ENCODE measurements around the gene ZNF540. TPM values are rescaled to one million over a fixed set of nuclear protein-coding genes. Genes with fewer than 3 reads are reported as not detected.

Gene ZNF540
- total RNA-seq (2021; fragmentation: NEBNext Ultra II Directional; extraction: Animal tissue kit (Norgen Biotek cat#: 25700)) (0.17 and 0.21 TPM in 2 replicates), polyA plus RNA-seq (2011; rRNA removed) (0.15 TPM in 1 of 2 replicates, not detected in the other), polyA minus RNA-seq (2011; rRNA and poly(A)+ RNA removed) (0.54 TPM in 1 of 2 replicates, not detected in the other)
- 0.19 TPM for polyA plus RNA-seq (2011; cell fraction: cytosol; rRNA removed)
- polyA plus RNA-seq (2011; cell fraction: nucleus; rRNA removed): 0.04 TPM
- 0.11 to 0.29 TPM in 2 of 4 replicates, not detected in the others for polyA plus RNA-seq (2012, experiment 1 of 2)
- not detected for polyA plus RNA-seq (2012, experiment 2 of 2)
- 0.20 TPM for polyA plus RNA-seq (2013, experiment 1 of 2)
- polyA plus RNA-seq (2013, experiment 2 of 2): 0.13 TPM
- not detected for polyA minus RNA-seq (2011; cell fraction: cytosol; rRNA and poly(A)+ RNA removed)
- 0.20 TPM for polyA minus RNA-seq (2011; cell fraction: nucleus; rRNA and poly(A)+ RNA removed)
- long read RNA-seq, experiment 1: 0 reads
- long read RNA-seq, experiment 2: 0 reads

- Histone ChIP-seq H3K4me2 (ENCODE audit: insufficient read depth in 1 of 2, low read depth in 2 of 2, low read length in 2 of 2) (peak within 1 kb of the TSS; percentile 77 to 99), H3K14ac (ENCODE audit: insufficient read length) (no peak within 1 kb of the TSS), H2BK15ac (ENCODE audit: low read length) (no peak within 1 kb of the TSS), H3K18ac (ENCODE audit: extremely low read depth, low read length) (peak within 1 kb of the TSS; percentile 53; the same call in 1 of the 2 replicates), H4K5ac (ENCODE audit: insufficient read length, low read depth, low read length) (peak within 1 kb of the TSS; percentile 87), H4K8ac (ENCODE audit: extremely low read depth, insufficient read depth, low read length) (peak within 1 kb of the TSS; percentile 83), H3K23me2 (ENCODE audit: low read depth, low read length) (peaks cover 7% of the 10 kb centered on the region), H2BK20ac (ENCODE audit: low read length) (0 out of 2 replicates have a peak within 1 kb of the TSS, but pooled peaks have one; percentile 53), H2AK5ac (ENCODE audit: low read depth, low read length) (no peak within 1 kb of the TSS), H3K9ac (replicated peaks in 1 of 4; ENCODE audit: extremely low read depth in 1 of 4, low read depth in 3 of 4, low read length in 3 of 4) (peak within 1 kb of the TSS in 3 of 4 experiments; percentile 70 to 80 (median 76); a peak in 6 of 7 replicates), H4K20me1 (replicated peaks in 1 of 2; ENCODE audit: control insufficient read depth in 1 of 2, insufficient read depth in 2 of 2, low read length in 2 of 2) (no peaks in the 10 kb centered on the region), H3K79me2 (ENCODE audit: control insufficient read depth in 1 of 2, insufficient read depth in 2 of 2, low read length in 2 of 2) (no peaks in the 10 kb centered on the region), H3K4me1 (replicated peaks in 1 of 4; ENCODE audit: control insufficient read depth in 3 of 4, insufficient read depth in 4 of 4, low read length in 3 of 4) (peaks cover 0 to 2% (median 0%) of the 10 kb centered on the region in 4 experiments; a peak in 4 of 7 replicates), H2BK12ac (ENCODE audit: low read depth, low read length) (no peak within 1 kb of the TSS), H3K56ac (replicated peaks; ENCODE audit: insufficient read length, low read depth, low read length) (peak within 1 kb of the TSS; percentile 60), H3K79me1 (ENCODE audit: low read depth, low read length) (no peaks in the 10 kb centered on the region), H3K36me3 (ENCODE audit: control insufficient read depth in 2 of 4, insufficient read depth in 4 of 4, low read length in 3 of 4) (peaks cover 0 to 6% (median 0%) of the 10 kb centered on the region in 4 experiments; a peak in 1 of 8 replicates), H3K9me3 (ENCODE audit: insufficient read depth in 2 of 2, low read depth in 1 of 2, low read length in 1 of 2) (peaks cover 7 to 14% of the 10 kb centered on the region in 2 experiments), H3K27me3 (replicated peaks in 1 of 4; ENCODE audit: control insufficient read depth in 3 of 4, extremely low read depth in 1 of 4, insufficient read depth in 3 of 4, low read length in 3 of 4) (peaks cover 0 to 4% (median 0%) of the 10 kb centered on the region in 4 experiments; a peak in 1 of 7 replicates), H2BK5ac (ENCODE audit: low read depth, low read length) (peak within 1 kb of the TSS; percentile 84), H3K27ac (ENCODE audit: low read depth, low read length) (peak within 1 kb of the TSS; percentile 78), H3K4ac (replicated peaks; ENCODE audit: insufficient read length, low read depth, low read length) (no peak within 1 kb of the TSS), H3K4me3 (ENCODE audit: extremely low read depth in 1 of 4, insufficient read depth in 2 of 4, low read depth in 3 of 4, low read length in 4 of 4) (peak within 1 kb of the TSS; percentile 64 to 82 (median 76)), H3K23ac (ENCODE audit: insufficient read length) (no peak within 1 kb of the TSS), H2AFZ (ENCODE audit: low read length) (peak within 1 kb of the TSS; percentile 97), H2BK120ac (replicated peaks; ENCODE audit: low read depth, low read length) (no peak within 1 kb of the TSS), H4K91ac (replicated peaks; ENCODE audit: insufficient read length, low read length) (peak within 1 kb of the TSS; percentile 13)
- 2% methylated on average over 53 of the region's 53 CpGs; no CpG with 5 or more reads in 1 of the 2 experiments for WGBS, 2 experiments (ENCODE audit: extremely low coverage in 1 of 2, insufficient coverage in 1 of 2, insufficient read length in 1 of 2, insufficient replicate concordance in 2 of 2, low coverage in 1 of 2, low lambda C conversion rate in 2 of 2, missing lambda C conversion rate in 1 of 2)
- FAIRE-seq (peak; percentile 69), DNase-seq (ENCODE audit: low read depth in 1 of 2, low spot score in 2 of 2) (peak; percentile 89 to 90)
- ChIA-PET CTCF (ENCODE audit: partially characterized antibody) (interaction anchor here (0.6 to 3.6 kb wide), 3 partner anchors 9 to 69 kb away, joined by 3 to 14 read pairs (median 4); no protein-coding TSS in a partner anchor), POLR2A (ENCODE audit: partially characterized antibody) (interaction anchor here (0.5 to 2.4 kb wide), 12 partner anchors 9 to 271 kb away, joined by 3 to 18 read pairs (median 5); partner anchors contain the start of genes ZFP30, ZNF527, ZNF569 and ZNF573)
- TF ChIP-seq HDAC2 (IDR thresholded peaks at IDR 0.05; ENCODE audit: borderline replicate concordance in 1 of 2, low read depth in 2 of 2, low read length in 2 of 2) (peak in 1 of 2 experiments; percentile 42; a peak in 1 of 4 replicates), SP4 (IDR thresholded peaks at IDR 0.05; ENCODE audit: low read length) (no peak), CEBPB (IDR thresholded peaks at IDR 0.05; ENCODE audit: low read depth, low read length) (peak; percentile 92), POU5F1 (IDR thresholded peaks at IDR 0.05; ENCODE audit: low read depth, low read length) (no peak), GTF2F1 (IDR thresholded peaks at IDR 0.05; ENCODE audit: borderline replicate concordance, low read depth, low read length) (no peak), USF2 (IDR thresholded peaks at IDR 0.05; ENCODE audit: low read length) (no peak), RBBP5 (IDR thresholded peaks at IDR 0.05; ENCODE audit: borderline replicate concordance, low read depth, low read length) (peak; percentile 70; the same call in 1 of the 2 replicates), SP1 (IDR thresholded peaks at IDR 0.05; ENCODE audit: low read depth, low read length) (0 out of 2 replicates have a peak, but pooled peaks have one; percentile 16)
Observed at GRCh38 chr19:37594304-37594981, at the start of gene ZNF540, which contains the start of gene ZNF571. Gene ZNF540 (plus strand): TSS chr19:37594876. CDS start chr19:37598448, 3,572 bp downstream. Gene ZNF571 (minus strand): TSS chr19:37594792. CDS start chr19:37586676, 8,116 bp downstream.

Measured in H1 (cell line).